HG02885 (cell line): Measurements from ENCODE around the gene PLPP3.
A peak's percentile ranks its signal among the peaks of the same experiment; 100 is the strongest.
"Not testable (repeated sequence)": the region's sequence is repeated elsewhere in the genome, so short reads cannot be mapped to it uniquely, and the experiment has no call there.

Experiments used
- ATAC-seq: cut with Tn5 transposase; IDR thresholded peaks from one replicate; pipeline ENCODE4 v1.9.1; 2021; ENCODE audit warnings: mild to moderate bottlenecking; ENCODE audit not compliant: unreplicated experiment, poor library complexity

Gene PLPP3

DNA sequence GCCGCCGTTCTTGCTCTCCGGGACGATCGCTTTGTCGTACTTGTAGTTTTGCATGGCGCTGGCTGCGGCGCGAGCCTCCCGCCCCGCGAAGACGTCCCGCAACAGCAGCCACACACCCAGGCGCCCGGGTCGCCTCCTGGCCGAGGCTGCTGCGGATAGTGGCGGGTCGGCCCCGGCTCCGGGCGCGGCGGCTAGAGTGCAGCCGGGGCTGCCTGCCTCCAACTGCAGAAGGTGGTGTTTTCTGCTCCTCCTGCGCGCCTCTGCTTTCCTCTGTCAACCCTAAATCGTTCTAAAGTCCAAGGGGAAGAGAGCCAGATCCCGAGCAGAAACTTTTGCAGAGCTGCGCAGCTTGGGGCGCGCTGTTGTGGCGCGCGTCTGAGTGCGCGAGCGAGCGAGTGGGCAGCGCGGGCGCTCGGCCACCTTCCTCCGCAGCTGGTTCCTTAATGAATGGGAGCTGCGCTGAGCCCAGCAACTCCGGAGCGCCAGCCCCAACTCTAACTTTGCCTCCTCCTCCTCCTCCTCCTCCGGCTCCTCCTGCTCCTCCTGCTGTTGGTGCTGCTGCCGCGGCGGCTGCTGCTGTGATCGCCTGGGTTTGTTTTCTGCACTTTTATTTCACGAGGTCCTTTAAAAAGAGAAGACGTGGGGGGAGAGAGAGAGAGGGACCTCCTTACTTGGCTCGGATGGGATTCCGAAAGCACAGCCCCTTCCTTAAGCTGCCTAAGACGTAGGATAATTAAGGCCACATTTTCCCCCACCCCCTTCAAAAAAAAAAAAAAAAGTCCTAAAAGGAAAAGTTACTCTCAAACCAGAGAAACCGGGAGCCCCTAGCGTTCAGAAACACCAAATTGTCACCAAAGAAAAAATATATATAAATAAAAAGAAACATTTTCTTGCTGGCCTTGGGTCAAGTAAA, at the start of gene PLPP3:
PLPP3 (minus strand) TSS at position 601 of the 913 bp plus-strand sequence; CDS start at position 54, 547 bp downstream.
- peak; percentile 46 for ATAC-seq

DNA sequence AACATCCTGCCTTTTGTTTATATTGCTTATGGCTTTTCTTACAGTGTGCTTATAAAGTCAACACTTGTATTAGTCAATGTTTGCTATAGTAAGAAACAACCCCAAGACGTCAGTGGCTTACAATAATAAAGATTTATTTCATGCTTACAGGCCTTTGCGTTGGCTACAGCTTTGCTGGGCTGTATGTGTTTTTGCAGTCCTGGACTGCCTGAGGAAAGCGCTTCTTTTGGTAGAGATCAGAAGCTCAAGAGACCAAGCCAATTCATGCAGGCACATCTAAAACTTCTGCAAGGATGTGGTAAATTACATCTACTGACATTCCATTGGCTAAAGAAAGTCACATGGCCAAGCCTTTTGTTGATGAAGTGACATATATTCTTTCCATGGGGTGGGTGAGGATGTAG, 48.3 kb upstream of the PLPP3 start:
- ATAC-seq, result no peak

DNA sequence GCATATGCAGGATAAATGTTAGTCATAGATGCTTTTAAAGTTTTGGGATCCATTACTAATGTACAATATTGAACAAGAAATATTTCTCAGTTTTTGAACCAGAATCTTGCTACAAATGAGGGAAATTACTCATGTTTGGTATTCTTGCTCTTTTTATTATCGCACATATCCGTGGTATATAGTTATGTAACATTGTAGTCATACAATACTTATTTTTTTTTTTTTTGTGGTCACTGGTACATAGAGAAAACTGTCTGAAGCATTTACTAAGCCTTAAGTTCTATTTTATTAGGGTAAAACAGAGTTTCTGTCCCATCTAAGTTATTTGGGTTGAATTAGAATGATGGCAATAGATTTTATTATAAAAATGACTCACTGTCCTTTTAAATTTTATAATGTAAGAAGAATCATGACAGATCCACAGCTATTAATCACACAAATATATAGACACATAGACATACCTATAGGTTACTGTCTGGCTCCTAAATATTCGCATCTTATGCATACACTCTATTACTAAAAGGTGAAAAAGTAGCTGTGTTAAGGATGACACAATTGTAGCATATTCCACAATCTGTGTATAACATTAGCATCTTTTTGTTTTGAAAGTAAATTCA, 47.8 kb upstream of the PLPP3 start:
- ATAC-seq, result no peak

DNA sequence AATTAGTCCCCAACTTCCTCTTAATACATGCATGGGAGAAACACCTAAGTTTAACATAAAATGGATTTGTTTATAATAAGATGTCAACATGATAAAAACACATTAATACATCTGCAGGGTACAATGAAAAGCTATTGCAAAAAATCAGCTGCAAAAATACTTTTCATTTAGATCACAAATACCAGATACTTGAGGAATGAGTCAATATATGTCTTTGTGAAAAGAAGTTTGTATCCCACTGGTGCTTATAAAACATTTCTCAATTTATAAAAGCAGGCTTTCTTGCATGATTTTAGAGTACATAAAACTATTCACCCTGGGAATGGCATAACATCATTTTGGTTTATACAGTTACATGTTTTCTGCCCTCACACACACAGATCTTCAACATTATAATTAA, 47.2 kb upstream of the PLPP3 start:
- no peak for ATAC-seq

DNA sequence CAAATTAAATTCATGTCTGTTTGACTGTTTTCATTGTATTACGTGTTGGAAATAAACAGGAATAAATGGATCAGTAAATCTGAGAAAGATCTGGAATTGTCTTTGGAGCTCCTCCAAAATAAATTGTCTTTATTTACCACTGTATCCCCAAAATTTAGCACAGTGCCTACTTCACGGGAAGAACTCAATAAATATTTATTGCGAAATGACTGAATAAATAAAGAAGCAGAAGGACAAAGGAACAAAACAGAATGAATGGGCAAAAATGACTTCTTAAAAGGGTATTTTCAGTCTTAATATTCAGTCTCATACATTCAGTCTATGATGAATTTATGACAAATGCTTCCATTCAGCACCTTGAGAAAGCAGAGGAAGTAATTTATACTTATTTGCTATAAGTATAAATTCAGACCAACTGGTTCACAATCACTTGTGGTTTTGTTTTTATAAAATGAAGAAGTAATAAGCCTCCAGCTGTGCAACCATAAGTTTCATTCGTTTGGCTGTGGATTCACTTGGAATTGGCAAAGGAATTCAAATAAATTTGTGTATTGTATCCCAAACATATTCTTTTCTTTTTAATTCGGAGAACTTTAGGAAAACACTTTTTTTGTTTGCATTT, 46.6 kb upstream of the PLPP3 start:
- no peak for ATAC-seq

DNA sequence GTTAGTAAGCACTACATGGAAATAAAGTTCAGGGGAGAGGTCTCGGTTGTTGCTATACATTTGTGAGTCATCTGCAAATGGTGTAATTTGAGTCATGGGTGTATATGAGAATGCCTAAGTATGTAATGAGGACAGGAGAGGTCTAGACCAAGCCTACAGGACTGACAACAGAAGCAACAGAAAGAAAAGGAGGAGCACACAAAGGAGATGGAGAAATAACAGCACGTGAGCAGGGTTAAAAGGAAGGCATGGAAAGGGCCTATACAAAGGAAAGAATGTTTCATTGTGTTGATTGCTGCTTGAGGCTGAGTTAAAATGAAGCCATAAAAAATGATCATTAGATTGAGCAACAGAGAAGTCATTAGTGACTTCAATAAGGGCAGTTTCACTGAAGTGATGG, 37.8 kb upstream of the PLPP3 start:
- ATAC-seq, result no peak

DNA sequence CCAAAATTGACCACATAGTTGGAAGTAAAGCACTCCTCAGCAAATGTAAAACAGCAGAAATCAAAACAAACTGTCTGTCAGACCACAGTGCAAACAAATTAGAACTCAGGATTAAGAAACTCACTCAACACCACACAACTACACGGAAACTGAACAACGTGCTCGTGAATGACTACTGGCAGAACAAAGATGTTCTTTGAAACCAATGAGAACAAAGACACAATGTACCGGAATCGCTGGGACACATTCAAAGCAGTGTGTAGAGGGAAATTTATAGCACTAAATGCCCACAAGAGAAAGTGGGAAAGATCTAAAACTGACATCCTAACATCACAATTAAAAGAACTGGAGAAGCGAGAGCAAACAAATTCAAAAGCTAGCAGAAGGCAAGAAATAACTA, 31.4 kb upstream of the PLPP3 start:
- ATAC-seq, result not testable (repeated sequence)

DNA sequence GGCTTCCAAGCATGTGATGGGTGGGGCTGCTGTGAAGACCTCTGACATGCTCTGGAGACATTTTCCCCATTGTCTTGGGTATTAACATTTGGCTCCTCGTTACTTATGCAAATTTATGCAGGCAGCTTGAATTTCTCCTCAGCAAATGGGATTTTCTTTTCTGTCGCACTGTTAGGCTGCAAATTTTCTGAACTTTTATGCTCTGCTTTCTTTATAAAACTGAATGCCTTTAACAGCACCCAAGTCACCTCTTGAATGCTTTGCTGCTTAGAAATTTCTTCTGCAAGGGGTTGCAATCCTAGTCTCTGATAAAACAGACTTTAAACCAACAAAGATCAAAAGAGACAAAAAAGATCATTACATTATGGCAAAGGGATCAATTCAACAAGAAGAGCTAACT, 30.7 kb upstream of the PLPP3 start:
- ATAC-seq, result not testable (repeated sequence)

DNA sequence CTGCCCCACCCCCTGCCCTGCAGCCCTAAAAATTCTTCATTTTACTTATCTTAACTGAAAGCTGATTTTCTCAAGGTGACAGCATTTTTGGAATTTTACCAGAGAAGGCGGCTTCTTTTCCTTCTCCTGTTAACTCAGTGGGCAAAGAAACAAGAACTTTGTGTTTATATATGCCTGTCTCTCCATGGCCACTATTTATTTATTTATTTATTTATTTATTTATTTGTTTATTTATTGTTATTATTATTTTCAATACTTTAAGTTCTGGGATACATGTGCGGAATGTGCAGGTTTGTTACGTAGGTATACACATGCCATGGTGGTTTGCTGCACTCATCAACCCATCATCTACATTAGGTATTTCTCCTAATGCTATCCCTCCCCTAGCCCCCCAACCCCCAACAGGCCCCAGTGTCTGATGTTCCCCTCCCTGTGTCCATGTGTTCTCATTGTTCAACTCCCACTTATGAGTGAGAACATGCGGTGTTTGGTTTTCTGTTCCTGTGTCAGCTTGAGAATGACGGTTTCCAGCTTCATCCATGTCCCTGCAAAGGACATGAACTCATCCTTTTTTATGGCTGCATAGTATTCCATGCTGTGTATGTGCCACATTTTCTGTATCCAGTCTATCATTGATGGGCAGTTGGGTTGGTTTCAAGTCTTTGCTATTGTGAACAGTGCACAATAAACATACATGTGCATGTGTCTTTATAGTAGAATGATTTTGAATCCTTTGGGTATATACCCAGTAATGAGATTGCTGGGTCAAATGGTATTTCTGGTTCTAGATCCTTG, 16.2 kb upstream of the PLPP3 start:
- not testable (repeated sequence) for ATAC-seq

DNA sequence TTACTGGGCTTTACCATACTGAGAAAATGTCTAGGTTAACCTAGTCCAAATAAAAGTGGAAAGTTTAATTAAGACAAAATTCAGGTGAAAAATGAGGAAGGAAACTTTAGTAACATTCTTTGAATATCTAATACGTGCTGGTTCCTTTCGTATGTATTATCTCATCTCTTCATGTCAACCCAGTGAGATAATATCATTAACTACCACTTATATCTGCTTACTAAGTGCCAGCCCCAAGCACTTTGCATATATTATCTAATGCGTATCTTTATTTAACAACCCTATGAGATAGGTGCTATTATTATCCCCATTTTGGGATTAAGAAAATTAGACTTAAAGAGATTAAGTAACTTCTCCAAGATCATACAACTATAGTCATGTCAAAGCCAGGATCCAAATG, 12.5 kb upstream of the PLPP3 start:
- ATAC-seq, result no peak

DNA sequence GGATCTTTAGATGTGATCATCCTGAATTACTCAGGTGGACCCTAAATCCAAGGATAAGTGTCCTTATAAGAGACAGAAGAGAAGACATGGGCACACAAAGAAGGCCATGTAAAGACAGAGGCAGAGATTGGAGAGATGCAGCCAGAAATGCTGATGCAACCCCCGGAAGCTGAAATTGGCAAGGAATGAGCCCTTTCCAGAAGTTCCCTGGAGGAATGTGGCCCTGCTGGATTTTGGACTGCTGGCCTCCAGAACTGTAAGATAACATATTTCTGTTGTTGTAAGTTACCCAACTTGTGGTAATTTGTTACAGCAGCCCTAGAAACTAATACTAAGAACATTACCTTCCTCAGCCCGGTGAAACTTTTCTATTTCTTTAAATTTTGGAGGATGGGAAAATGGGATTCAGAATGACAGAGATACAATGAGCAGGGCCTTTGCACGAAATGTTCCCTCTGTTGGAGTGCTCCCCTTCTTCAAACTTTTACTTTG, 11.2 kb upstream of the PLPP3 start:
- no peak for ATAC-seq

DNA sequence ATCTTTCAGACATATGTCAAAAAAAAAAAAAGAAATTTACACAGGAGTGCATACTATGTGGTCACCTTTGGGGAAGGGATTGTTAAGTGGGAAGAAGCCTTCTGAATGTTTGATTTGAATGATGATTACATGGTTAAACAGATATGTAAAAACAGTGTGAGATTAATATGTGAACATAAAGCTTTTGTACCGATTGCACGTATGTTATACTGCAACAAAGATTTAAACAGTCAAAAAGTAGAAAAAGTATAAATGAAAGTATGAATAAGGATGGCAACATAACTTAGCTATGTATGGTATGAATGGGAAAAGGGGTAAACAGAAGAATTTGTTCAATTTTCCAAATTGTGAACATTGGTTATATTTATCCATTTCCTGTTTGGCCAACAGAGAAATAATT, 10.0 kb upstream of the PLPP3 start:
- ATAC-seq, result no peak

DNA sequence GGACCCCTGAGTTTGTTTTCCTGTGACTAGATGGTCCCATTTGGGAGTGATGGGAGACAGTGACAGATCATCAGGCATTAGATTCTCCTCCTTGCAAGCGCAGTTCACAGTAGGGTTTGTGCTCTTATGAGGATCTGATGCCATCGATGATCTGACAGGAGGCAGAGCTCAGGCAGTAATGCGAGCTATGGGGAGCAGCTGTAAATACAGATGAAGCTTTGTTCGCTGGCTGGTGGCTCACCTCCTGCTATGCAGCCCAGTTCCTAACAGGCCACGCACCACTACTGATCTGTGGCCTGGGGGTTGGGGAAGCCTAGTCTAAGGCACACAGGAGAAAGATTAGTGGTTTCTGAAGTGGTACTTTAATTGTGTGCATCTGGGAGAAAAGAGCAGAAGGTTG, 7.1 kb upstream of the PLPP3 start:
- ATAC-seq, result no peak

DNA sequence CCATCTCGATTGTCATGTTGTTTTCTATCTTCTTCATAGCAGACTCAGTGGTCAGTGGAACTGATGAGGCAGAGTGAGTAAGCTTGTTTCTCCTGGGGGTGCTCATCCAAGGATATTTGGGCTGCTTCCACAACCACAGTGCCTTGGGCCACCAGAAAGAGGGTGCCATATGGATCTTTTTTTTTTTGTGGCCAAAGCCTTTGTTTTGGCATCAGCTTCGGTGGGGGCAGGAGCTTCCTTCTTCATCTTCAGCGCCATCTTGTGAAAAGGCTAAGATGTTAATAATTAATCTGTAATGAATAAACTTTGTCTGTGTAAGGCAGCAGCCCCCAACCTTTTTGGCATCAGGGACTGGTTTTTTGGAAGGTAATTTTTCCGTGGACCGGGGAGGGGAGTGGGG, 6.6 kb upstream of the PLPP3 start:
- ATAC-seq, result no peak

DNA sequence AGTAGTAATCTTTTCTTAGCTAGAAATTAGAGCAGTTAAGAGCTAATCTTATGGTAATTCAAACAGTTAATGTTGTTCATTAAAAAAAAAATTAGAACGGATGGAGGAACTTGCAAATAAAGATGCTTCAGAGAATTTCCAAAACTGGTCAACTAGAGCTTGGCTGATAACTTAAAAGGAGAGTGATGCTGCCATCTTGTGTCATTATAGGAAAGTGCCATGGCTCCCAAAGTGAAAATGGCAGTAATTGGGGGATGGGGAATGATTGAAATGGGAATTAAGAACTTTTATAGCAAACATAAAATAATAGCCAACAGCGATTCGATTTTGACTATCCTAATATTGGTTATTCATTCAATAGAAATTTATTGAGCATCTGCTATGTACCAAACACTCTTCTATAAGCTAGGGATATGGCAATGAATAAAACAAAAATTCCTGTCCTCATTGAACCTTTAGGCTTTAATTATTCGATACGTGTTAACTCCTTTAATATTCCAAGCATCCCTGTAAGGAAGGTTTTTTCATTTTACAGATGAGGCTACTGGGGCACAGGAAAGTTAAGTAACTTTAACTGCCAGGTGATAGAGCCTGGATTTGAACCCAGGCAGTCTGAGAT, 5.7 kb upstream of the PLPP3 start:
- no peak for ATAC-seq

DNA sequence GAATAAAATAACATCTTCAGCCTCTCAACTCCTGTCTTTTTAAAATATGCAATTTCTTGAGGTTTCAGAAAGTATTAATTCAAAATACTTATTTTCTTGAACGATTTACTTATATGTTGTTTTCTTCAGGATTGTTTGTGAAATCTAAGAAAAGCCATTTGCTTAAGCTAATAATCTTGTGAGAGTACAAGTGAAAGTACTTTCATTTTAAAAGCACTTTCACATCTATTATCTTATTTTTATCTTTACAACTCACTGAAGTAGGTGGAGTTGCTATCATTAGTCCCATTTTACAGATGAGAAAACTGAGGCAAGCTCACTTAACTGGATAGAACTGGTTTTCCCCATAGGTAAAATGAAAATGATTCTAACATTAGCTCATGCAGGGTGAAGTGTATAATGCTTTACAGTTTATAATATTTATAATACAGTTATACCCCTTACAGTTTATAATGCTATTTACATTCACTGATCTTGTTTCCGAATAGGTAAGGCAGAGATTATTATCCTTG, 4.7 kb upstream of the PLPP3 start:
- no peak for ATAC-seq

DNA sequence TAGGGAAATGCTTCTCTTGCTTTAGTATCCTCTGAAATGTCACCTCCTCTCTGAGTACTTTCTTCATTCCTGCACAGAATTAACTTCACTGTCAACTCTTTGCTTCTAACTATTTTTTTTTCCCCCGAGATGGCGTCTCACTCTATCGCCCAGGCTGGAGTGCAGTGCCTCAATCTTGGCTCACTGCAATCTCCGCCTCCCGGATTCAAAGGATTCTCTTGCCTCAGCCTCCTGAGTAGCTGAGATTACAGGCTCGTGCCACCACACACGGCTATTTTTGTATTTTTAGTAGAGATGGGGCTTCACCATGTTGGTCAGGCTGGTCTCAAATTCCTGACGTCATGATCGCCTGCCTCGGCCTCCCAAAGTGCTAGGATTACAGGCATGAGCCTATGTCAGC, 1.4 kb upstream of the PLPP3 start:
- ATAC-seq, result no peak

DNA sequence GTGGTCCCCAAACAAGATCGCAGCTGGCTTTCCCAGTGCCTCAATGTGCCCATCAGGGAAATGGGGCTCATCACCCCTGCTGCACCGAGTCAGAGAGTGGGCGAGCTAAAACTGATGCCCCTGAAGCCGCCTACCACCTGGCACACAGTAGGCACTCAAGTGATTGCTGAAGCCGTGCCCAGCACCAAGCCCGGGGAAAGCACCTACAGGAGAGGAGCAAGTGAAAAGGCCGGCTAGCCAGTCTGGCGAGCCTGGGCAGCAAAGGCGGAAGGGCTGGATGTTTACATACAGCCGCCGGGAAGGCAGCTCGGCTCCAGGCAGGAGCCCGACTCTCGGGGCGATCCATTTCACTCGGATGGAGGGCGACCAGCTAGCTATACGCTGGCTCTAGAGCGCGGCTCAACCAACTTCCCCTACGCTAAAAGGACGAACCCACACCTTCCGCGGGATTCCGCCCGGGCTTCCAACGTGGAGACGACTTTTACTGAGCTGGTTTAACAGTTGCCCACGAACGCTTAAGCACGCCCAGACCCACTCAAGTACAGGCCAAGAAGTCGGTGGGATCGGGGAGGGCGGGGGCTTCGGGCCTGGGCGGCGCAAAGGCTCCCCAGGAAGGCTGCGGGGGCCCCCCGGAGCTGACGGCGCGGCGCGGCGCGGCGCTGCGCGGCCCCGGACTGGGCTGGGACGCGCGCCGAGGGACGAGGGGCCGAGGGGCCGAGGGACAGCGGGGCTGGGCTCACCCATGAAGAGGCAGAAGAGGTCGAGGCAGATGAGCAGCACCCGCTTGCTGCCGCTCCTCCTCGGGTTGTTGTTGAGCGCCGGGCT, 1.0 kb downstream of the PLPP3 start:
- ATAC-seq, result peak; percentile 35
